ENCODE results near the gene AQP2.

DNA sequence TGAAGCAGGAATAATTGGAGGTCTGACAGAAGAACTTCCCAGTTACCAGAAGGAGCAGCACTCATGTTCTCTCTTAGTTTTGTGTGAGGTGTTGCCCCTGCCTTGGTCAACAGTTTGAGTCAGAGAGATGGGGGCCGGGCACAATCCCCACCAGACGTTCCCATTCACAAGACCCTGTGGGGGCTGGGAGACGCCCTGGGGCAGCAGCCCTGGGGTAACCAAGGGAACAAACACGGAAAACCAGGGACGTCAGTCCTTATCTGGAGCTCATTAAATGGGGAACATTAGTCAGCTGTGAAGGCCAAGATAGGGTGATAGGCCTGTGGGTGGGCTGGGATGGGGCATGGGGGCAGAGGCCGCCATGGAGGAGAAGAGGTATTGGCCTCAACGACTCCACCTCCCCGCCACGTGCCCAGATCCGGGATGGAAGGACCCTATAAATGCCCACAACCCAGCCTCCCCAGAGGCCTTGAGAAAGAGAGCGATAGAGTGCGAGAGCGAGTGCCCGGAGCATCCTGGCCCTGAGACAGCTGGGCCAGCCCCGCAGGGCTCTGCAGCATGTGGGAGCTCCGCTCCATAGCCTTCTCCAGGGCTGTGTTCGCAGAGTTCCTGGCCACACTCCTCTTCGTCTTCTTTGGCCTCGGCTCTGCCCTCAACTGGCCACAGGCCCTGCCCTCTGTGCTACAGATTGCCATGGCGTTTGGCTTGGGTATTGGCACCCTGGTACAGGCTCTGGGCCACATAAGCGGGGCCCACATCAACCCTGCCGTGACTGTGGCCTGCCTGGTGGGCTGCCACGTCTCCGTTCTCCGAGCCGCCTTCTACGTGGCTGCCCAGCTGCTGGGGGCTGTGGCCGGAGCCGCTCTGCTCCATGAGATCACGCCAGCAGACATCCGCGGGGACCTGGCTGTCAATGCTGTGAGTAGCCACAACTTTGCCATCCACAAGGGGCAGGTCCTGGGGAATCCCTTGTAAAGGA, at the start of gene AQP2:
- TF ChIP-seq, protein P1, sequence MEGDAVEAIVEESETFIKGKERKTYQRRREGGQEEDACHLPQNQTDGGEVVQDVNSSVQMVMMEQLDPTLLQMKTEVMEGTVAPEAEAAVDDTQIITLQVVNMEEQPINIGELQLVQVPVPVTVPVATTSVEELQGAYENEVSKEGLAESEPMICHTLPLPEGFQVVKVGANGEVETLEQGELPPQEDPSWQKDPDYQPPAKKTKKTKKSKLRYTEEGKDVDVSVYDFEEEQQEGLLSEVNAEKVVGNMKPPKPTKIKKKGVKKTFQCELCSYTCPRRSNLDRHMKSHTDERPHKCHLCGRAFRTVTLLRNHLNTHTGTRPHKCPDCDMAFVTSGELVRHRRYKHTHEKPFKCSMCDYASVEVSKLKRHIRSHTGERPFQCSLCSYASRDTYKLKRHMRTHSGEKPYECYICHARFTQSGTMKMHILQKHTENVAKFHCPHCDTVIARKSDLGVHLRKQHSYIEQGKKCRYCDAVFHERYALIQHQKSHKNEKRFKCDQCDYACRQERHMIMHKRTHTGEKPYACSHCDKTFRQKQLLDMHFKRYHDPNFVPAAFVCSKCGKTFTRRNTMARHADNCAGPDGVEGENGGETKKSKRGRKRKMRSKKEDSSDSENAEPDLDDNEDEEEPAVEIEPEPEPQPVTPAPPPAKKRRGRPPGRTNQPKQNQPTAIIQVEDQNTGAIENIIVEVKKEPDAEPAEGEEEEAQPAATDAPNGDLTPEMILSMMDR (conservative IDR thresholded peaks at IDR 0.05; ENCODE audit: low read depth in 2 of 2), result no peak
- no peak for TF ChIP-seq POLR2AphosphoS5 (IDR thresholded peaks at IDR 0.05; ENCODE audit: low read depth)

Measured in GM23338 (cell line).